Endothelial cell of umbilical vein (primary cell): Measurements from ENCODE around the gene FAM24A. TPM values are rescaled to one million over a fixed set of nuclear protein-coding genes. Genes with fewer than 3 reads are reported as not detected.

Experiments used
- BruUV-seq: library from RNA; stranded (reverse); fragments of 400-500 nt; replicated peaks from 2 replicates; lab custom pipeline; 2021; lab: Mats Ljungman, UMichigan
- CTCF ChIA-PET: fragments of 300-600, 350-600 bp; sonication (Branson Sonifier 250); formaldehyde crosslinking; loops from one replicate; lab custom pipeline; 2021; ENCODE audit warnings: antibody characterized with exemption, inconsistent platforms; lab: Charles Lee
- POLR2A ChIA-PET: fragments of 300-600, 350-600 bp; sonication (Branson Sonifier 250); formaldehyde crosslinking; loops from one replicate; lab custom pipeline; 2021; ENCODE audit warnings: antibody characterized with exemption, inconsistent platforms; lab: Charles Lee
- DNase-seq: peaks from one replicate; pipeline ENCODE4 v3.0.0-alpha.2; 2011; ENCODE audit warnings: low read depth, low spot score
- FAIRE-seq: peaks from 2 replicates; lab custom pipeline; 2011; peaks lifted over from hg19 to GRCh38; lab: Jason Lieb, UNC
- H2AFZ ChIP-seq: 2 replicates; pipeline ENCODE4 v1.6.0; 2012; ENCODE audit warnings: low read depth, low read length, control low read depth, inconsistent platforms
- H3K27ac ChIP-seq: 2 replicates; pipeline ENCODE4 v1.5.1; 2011; ENCODE audit warnings: low read depth, mild to moderate bottlenecking, control low read depth, low read length, moderate library complexity; ENCODE audit not compliant: insufficient read depth
- H3K27me3 ChIP-seq, 2 experiments: 2 replicates each; pipeline versions ENCODE4 v1.6.0 to v1.6.1; 2011; ENCODE audit warnings: low read length in 2 of 2, mixed read lengths in 1 of 2; ENCODE audit not compliant: control insufficient read depth in 2 of 2, insufficient read depth in 2 of 2
- H3K36me3 ChIP-seq, 2 experiments: 2 replicates in 1 of 2; 3 replicates in 1 of 2; pipeline ENCODE4 v1.5.1; 2011; ENCODE audit warnings: low read length in 2 of 2, mild to moderate bottlenecking in 1 of 2, moderate library complexity in 1 of 2; ENCODE audit not compliant: control insufficient read depth in 2 of 2, insufficient read depth in 2 of 2; ENCODE audit errors: extremely low read depth in 1 of 2
- H3K4me1 ChIP-seq: 3 replicates; pipeline ENCODE4 v1.5.1; 2011; ENCODE audit warnings: mild to moderate bottlenecking, low read length; ENCODE audit not compliant: control insufficient read depth, insufficient read depth; ENCODE audit errors: extremely low read depth
- H3K4me2 ChIP-seq: 2 replicates; pipeline ENCODE4 v1.6.1; 2011; ENCODE audit warnings: low read length, control low read depth, mixed read lengths; ENCODE audit not compliant: insufficient read depth
- H3K4me3 ChIP-seq, 3 experiments: fragments of 200-600 bp in 1 of 3; sonication (generic), shearing (Covaris generic) in 1 of 3; replicated peaks in 1 of 3; 2 replicates each; pipeline ENCODE4 v1.5.1; 2011 to 2016; ENCODE audit warnings: control low read depth in 3 of 3, low read length in 3 of 3, mild to moderate bottlenecking in 2 of 3, inconsistent platforms in 1 of 3, low read depth in 1 of 3, moderate library complexity in 1 of 3; ENCODE audit not compliant: insufficient read depth in 1 of 3
- H3K79me2 ChIP-seq: 2 replicates; pipeline ENCODE4 v1.6.0; 2012; ENCODE audit warnings: low read length, inconsistent platforms; ENCODE audit not compliant: control insufficient read depth, insufficient read depth
- H3K9ac ChIP-seq: replicated peaks from 2 replicates; pipeline ENCODE3; 2011; ENCODE audit warnings: low read length, control low read depth; ENCODE audit not compliant: insufficient read depth; ENCODE audit errors: extremely low read depth
- H3K9me1 ChIP-seq: replicated peaks from 3 replicates; pipeline ENCODE4 v1.6.0; 2011; ENCODE audit warnings: mild to moderate bottlenecking, low read length; ENCODE audit not compliant: control insufficient read depth, insufficient read depth; ENCODE audit errors: extremely low read depth
- H3K9me3 ChIP-seq: replicated peaks from 2 replicates; pipeline ENCODE4 v1.5.1; 2012; ENCODE audit warnings: low read length, inconsistent platforms; ENCODE audit not compliant: control insufficient read depth, insufficient read depth
- H4K20me1 ChIP-seq: replicated peaks from 2 replicates; pipeline ENCODE3; 2011; ENCODE audit warnings: mild to moderate bottlenecking, low read length; ENCODE audit not compliant: control insufficient read depth, insufficient read depth; ENCODE audit errors: extremely low read depth
- CTCF ChIP-seq, 2 donors: IDR thresholded peaks; 1 replicate in 1 of 2; 2 replicates in 1 of 2; pipeline ENCODE4 v1.5.1; 2011; ENCODE audit warnings: low read length in 2 of 2, mild to moderate bottlenecking in 2 of 2, moderate library complexity in 2 of 2, control low read depth in 1 of 2, inconsistent platforms in 1 of 2, low read depth in 1 of 2; ENCODE audit not compliant: insufficient read depth in 1 of 2; ENCODE audit errors: extremely low read depth in 1 of 2
- EZH2 ChIP-seq: IDR thresholded peaks from 2 replicates; pipeline ENCODE4 v1.6.1; 2012; ENCODE audit warnings: borderline replicate concordance, low read depth, mild to moderate bottlenecking, moderate library complexity, low read length, inconsistent platforms; ENCODE audit not compliant: severe bottlenecking
- MAX ChIP-seq: IDR thresholded peaks from 2 replicates; pipeline ENCODE4 v1.6.1; 2011; ENCODE audit not compliant: insufficient read depth, insufficient read length
- MYC ChIP-seq: IDR thresholded peaks from one replicate; pipeline ENCODE4 v1.6.1; 2011; ENCODE audit warnings: mild to moderate bottlenecking, low read depth, low read length
- POLR2A ChIP-seq: IDR thresholded peaks from 2 replicates; pipeline ENCODE4 v1.6.1; 2012; ENCODE audit warnings: low read depth, mild to moderate bottlenecking, control low read depth, low read length
- POLR2AphosphoS5 ChIP-seq: IDR thresholded peaks from 2 replicates; pipeline ENCODE4 v1.6.1; 2012; ENCODE audit warnings: low read depth, mild to moderate bottlenecking, control low read depth, low read length, moderate library complexity; ENCODE audit not compliant: insufficient read depth
- dilution Hi-C: fragments of 300-500 bp; cut with MboI; formaldehyde crosslinking; loops from one replicate; pipeline ENCODE4 v1.15.0; 2019; ENCODE audit warnings: low sequenced_read_pairs; ENCODE audit not compliant: extremely low pct_ligation_motif_present
- intact Hi-C: fragments of 100-400 bp; cut with micrococcal nuclease; formaldehyde crosslinking; loops from one replicate; pipeline ENCODE4 v1.10.0; 2022
- polyA plus RNA-seq, 4 experiments: library from polyadenylated mRNA; depleted of rRNA in 3 of 4; stranded (reverse) in 3 of 4; unstranded in 1 of 4; fragments of >200 nt; gene quantifications; 2 replicates each; pipeline versions ENCODE4 v1.2.1 to v1.2.3, GENCODE V29; 2011 to 2012; ENCODE audit warnings: missing spikeins in 1 of 4
- total RNA-seq: library from RNA; stranded (reverse); gene quantifications from 2 replicates; pipeline ENCODE4 v1.2.3, GENCODE V29; 2021

Gene FAM24A
- total and polyA plus RNA-seq, 2 donors (not counting 3 experiments of a cell fraction or from before 2014, with no cell fraction given): not detected

GRCh38 chr10:122911889-122912484 lies 1.6 kb downstream of the FAM24A start:
- H3K9me3 ChIP-seq: no peaks in the 10 kb centered on the region
- no peaks in the 10 kb centered on the region for H3K79me2 ChIP-seq
- no peak overlapping the region for H3K9ac ChIP-seq
- BruUV-seq: no TSS peak
- H3K4me2 ChIP-seq: no peak overlapping the region
- dilution Hi-C loops (no loop called here), intact Hi-C loops (loop anchor here (2.0 kb wide), 1 partner anchor 27 kb away; no protein-coding TSS in a partner anchor)
- H3K9me1 ChIP-seq: no peaks in the 10 kb centered on the region
- H3K27ac ChIP-seq: no peak overlapping the region
- H3K4me3 ChIP-seq: no peak overlapping the region
- TF ChIP-seq CTCF (IDR thresholded peaks at IDR 0.05; ENCODE audit: extremely low read depth in 1 of 2, insufficient read depth in 1 of 2, low read depth in 1 of 2, low read length in 2 of 2) (no peak), POLR2AphosphoS5 (peak; percentile 39), MAX (no peak)
- DNase-seq: peak; percentile 64
- no peaks in the 10 kb centered on the region for H3K27me3 ChIP-seq
- H3K36me3 ChIP-seq: no peaks in the 10 kb centered on the region
- POLR2A ChIA-PET: no interaction called here
- no peaks in the 10 kb centered on the region for H4K20me1 ChIP-seq
- no peak overlapping the region for H2AFZ ChIP-seq
- CTCF ChIA-PET: no interaction called here
- H3K4me1 ChIP-seq: no peaks in the 10 kb centered on the region
- FAIRE-seq: peak; percentile 73

- H3K4me1 ChIP-seq: no peaks in the 10 kb centered on the region
- no peak overlapping the region for H3K27ac ChIP-seq
- dilution Hi-C loops (no loop called here), intact Hi-C loops (no loop called here)
- no peak overlapping the region for H3K4me3 ChIP-seq
- no peak overlapping the region for H2AFZ ChIP-seq
- no TSS peak for BruUV-seq
- no peak for TF ChIP-seq POLR2A
- TF ChIP-seq MYC: no peak
- TF ChIP-seq MAX: no peak
- no peak for TF ChIP-seq EZH2
- no peak for DNase-seq
- no peaks in the 10 kb centered on the region for H3K36me3 ChIP-seq
- ChIA-PET CTCF (no interaction called here), POLR2A (no interaction called here)
- H3K9me1 ChIP-seq: no peaks in the 10 kb centered on the region
- no peak for FAIRE-seq
- no peaks in the 10 kb centered on the region for H3K9me3 ChIP-seq
- H3K79me2 ChIP-seq: no peaks in the 10 kb centered on the region
- no peaks in the 10 kb centered on the region for H4K20me1 ChIP-seq
- H3K4me2 ChIP-seq: no peak overlapping the region
- no peak overlapping the region for H3K9ac ChIP-seq
- no peaks in the 10 kb centered on the region for H3K27me3 ChIP-seq
These were observed 5.3 kb downstream of the FAM24A start for GRCh38 chr10:122915700-122916099.
